ENCODE results near the gene POTEB2.
"Not testable (repeated sequence)": the region's sequence is repeated elsewhere in the genome, so short reads cannot be mapped to it uniquely, and the experiment has no call there.

The POTEB2 gene

DNA sequence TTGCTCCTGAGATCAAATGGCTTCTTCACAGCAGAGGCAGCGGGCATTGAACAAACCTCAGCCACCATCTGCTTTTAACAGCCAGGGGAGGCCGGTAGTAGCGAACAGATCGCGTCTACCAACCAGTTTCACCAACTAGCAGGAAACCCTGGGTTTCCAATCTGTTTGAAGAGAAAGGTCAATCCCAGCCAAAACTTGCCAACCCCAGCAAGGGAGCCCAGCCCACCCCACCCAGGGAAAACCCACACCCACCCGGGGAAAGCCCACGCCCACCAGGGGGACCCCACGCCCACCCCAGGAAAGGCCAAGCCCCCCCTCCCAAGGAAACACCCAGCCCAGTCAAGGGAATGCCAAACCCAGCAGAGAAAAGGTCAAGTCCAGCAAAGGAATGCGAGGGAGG lies at the start of gene POTEB2:
Gene POTEB2, minus strand, starts transcription at position 101 of the 400 bp plus-strand sequence. Its CDS starts 33 bp downstream, at position 68.
- not testable (repeated sequence) for DNase-seq

DNA sequence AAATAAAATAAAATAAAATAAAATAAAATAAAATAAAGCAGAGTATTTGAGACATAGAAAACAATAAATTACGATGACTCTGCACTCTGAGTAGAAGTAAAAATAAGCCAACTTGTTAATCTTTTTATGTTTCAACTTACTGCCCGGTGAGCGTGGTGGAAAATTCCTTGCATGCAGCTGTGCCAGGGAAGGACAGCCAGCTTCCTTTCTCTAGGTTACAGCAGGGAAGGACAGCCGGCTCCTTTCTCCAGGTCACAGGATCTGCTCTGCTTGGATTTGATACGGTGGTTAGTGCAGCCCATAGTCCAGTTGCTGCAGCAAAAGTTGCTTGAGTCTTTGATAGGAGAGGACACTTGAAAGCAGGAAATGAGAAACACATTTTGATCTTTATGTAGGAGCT lies 13.8 kb upstream of the POTEB2 start:
- not testable (repeated sequence) for DNase-seq

DNA sequence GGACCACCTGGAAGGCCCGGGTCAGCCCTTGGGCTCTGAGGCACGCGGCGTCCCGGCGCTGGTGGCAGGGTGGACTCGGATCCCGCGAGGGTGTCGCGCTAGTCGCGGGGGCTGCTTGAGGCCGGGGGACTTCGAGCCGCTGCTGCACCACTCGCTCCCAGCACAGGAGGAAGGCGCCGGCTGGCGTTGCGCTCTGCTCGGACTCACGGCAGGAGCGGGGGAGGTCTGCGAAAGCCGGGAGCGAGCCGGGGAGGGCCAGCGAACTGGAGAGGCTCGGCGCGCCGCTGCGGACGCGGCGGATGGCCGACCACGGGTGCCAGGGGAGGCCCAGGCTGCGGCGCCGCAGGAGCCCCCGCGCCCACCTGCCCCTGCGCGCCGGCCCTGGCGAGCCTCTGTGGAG lies 12.3 kb upstream of the POTEB2 start:
- DNase-seq, result not testable (repeated sequence)

DNA sequence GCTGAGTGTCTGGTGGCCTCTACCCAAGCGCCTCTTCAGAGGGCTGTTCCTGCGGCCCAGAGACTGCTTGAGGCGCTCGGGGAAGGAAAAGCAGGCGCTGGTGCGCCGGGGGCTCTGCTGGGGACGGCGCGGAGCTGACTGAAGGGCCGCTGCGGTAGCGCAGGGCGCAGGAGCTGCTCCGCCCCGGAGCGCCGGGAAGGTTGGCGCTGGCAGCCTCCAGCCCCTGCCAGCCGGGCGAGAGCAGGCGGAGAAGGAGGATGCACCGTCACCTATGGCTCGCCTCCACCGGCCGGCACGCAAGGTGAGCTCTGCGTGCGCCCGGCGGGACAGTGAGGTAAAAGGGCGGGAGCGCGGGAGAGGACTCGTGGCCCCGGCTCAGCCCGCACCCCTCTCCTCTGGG lies 11.7 kb upstream of the POTEB2 start:
- DNase-seq, result not testable (repeated sequence)
